SK-N-SH treated with all-trans-retinoic acid at 6 μM for 48 hours (cell line): Measurements from ENCODE around the gene PID1.

Experiments used
- ARNTL ChIP-seq: fragments of 450-650 bp; formaldehyde crosslinking; IDR thresholded peaks from 2 replicates; pipeline ENCODE4 v1.5.0; 2020; ENCODE audit warnings: low read depth, mild to moderate bottlenecking, moderate library complexity, borderline replicate concordance
- GLIS3 ChIP-seq: fragments of 250-450 bp; sonication (Bioruptor Pico); IDR thresholded peaks from 2 replicates; pipeline ENCODE4 v1.5.0; 2020; ENCODE audit warnings: mild to moderate bottlenecking, moderate library complexity
- ISL1 ChIP-seq: fragments of 250-450 bp; sonication (Bioruptor Pico); IDR thresholded peaks from 2 replicates; pipeline ENCODE4 v2.1.2; 2022; ENCODE audit warnings: mild to moderate bottlenecking, moderate library complexity
- PATZ1 ChIP-seq: fragments of 250-450 bp; sonication (Bioruptor Pico); IDR thresholded peaks from 2 replicates; pipeline ENCODE4 v1.8.0; 2020; ENCODE audit warnings: mild to moderate bottlenecking, moderate library complexity, borderline replicate concordance
- RARB ChIP-seq: fragments of 250-450 bp; sonication (Bioruptor Pico); IDR thresholded peaks from 2 replicates; pipeline ENCODE4 v1.8.0; 2021; ENCODE audit warnings: mild to moderate bottlenecking, moderate library complexity
- TCF4 ChIP-seq: fragments of 250-450 bp; sonication (Bioruptor Pico); IDR thresholded peaks from 2 replicates; pipeline ENCODE4 v1.8.0; 2021; ENCODE audit warnings: mild to moderate bottlenecking, moderate library complexity, borderline replicate concordance

GRCh38 chr2:229212241-229212640, 58.8 kb downstream of the PID1 start:
- no peak for TF ChIP-seq RARB (CRISPR knock-in tag)
- TF ChIP-seq PATZ1, result no peak
- TF ChIP-seq GLIS3 (CRISPR knock-in tag), result no peak
- TF ChIP-seq TCF4 (CRISPR knock-in tag), result no peak
- TF ChIP-seq ISL1 (CRISPR knock-in tag), result no peak
- no peak for TF ChIP-seq ARNTL (CRISPR knock-in tag)
